PC-3 (cell line): ENCODE results near the gene ST7. TPM values are rescaled to one million over a fixed set of nuclear protein-coding genes. Genes with fewer than 3 reads are reported as not detected.

Source experiments
- ATAC-seq: fragments of 200-7000 bp; cut with Tn5 transposase; 2 replicates; pipeline ENCODE4 v1.9.1; 2020; ENCODE audit warnings: mild to moderate bottlenecking, moderate library complexity
- Bru-seq: library from RNA; stranded (reverse); fragments of 400-500 nt; gene quantifications from one replicate; lab custom pipeline; 2021; lab: Mats Ljungman, UMichigan
- BruChase-seq, 2 experiments: library from RNA; stranded (reverse); fragments of 400-500 nt; gene quantifications; one replicate each; lab custom pipeline; 2021; lab: Mats Ljungman, UMichigan
- BruUV-seq: library from RNA; stranded (reverse); fragments of 400-500 nt; replicated peaks from 2 replicates; lab custom pipeline; 2021; lab: Mats Ljungman, UMichigan
- CTCF ChIA-PET: fragments of 300-600 bp; sonication (Branson Sonifier 250); formaldehyde crosslinking; loops from one replicate; lab custom pipeline; 2022; ENCODE audit warnings: antibody characterized with exemption; lab: Charles Lee
- POLR2A ChIA-PET: fragments of 300-600 bp; sonication (Branson Sonifier 250); formaldehyde crosslinking; loops from one replicate; lab custom pipeline; 2022; ENCODE audit warnings: antibody characterized with exemption; ENCODE audit not compliant: unreplicated experiment; lab: Charles Lee
- DNase-seq: peaks from one replicate; pipeline ENCODE4 v3.0.0-alpha.2; 2015
- H2AFZ ChIP-seq: fragments of 300-600 bp; sonication (generic); 2 replicates; pipeline ENCODE4 v1.6.0; 2016; ENCODE audit warnings: antibody characterized with exemption, low read length
- H3F3A ChIP-seq: fragments of 300-600 bp; sonication (generic); one replicate; pipeline ENCODE4 v1.6.0; 2017; ENCODE audit warnings: antibody characterized with exemption, low read length, control low read depth, mild to moderate bottlenecking; ENCODE audit not compliant: unreplicated experiment
- H3K27ac ChIP-seq: fragments of 300-600 bp; sonication (generic); 2 replicates; pipeline ENCODE4 v1.5.1; 2016; ENCODE audit warnings: mild to moderate bottlenecking, low read length
- H3K27me3 ChIP-seq: fragments of 300-600 bp; sonication (generic); 2 replicates; pipeline ENCODE4 v1.6.1; 2016; ENCODE audit warnings: low read length, mixed read lengths
- H3K36me3 ChIP-seq: fragments of 300-600 bp; sonication (generic); 2 replicates; pipeline ENCODE4 v1.6.1; 2016; ENCODE audit warnings: low read depth, mixed run types, low read length, mixed read lengths
- H3K4me1 ChIP-seq: fragments of 300-600 bp; sonication (generic); 2 replicates; pipeline ENCODE4 v1.5.1; 2016; ENCODE audit warnings: low read length; ENCODE audit not compliant: insufficient read depth
- H3K4me2 ChIP-seq: fragments of 300-600 bp; sonication (generic); 2 replicates; pipeline ENCODE4 v1.6.0; 2016; ENCODE audit warnings: low read length
- H3K4me3 ChIP-seq: fragments of 300-600 bp; sonication (generic); 2 replicates; pipeline ENCODE4 v1.5.1; 2016; ENCODE audit warnings: mild to moderate bottlenecking, low read length, mixed read lengths
- H3K79me2 ChIP-seq: fragments of 300-600 bp; sonication (generic); 2 replicates; pipeline ENCODE4 v1.6.1; 2017; ENCODE audit warnings: low read length, mixed read lengths
- H3K9ac ChIP-seq: fragments of 300-600 bp; sonication (generic); 2 replicates; pipeline ENCODE4 v1.6.0; 2016; ENCODE audit warnings: mild to moderate bottlenecking, low read length
- H3K9me2 ChIP-seq: fragments of 300-600 bp; sonication (generic); replicated peaks from 2 replicates; pipeline ENCODE4 v1.6.1; 2016; ENCODE audit warnings: mixed run types, low read length, mixed read lengths
- H3K9me3 ChIP-seq: fragments of 300-600 bp; sonication (generic); 2 replicates; pipeline ENCODE4 v1.6.1; 2016; ENCODE audit warnings: low read length, mixed read lengths
- H4K20me1 ChIP-seq: fragments of 300-600 bp; sonication (generic); 2 replicates; pipeline ENCODE4 v1.6.1; 2016; ENCODE audit warnings: low read length, mixed read lengths
- CTCF ChIP-seq: fragments of 300-600 bp; sonication (generic); conservative IDR thresholded peaks from 2 replicates; pipeline ENCODE4 v1.5.1; 2017; ENCODE audit warnings: antibody characterized with exemption, low read depth, mild to moderate bottlenecking, low read length
- EZH2 ChIP-seq: fragments of 300-600 bp; sonication (generic); IDR thresholded peaks from one replicate; pipeline ENCODE4 v1.6.1; 2017; ENCODE audit warnings: antibody characterized with exemption, mild to moderate bottlenecking, low read length; ENCODE audit not compliant: unreplicated experiment
- EZH2phosphoT487 ChIP-seq: fragments of 300-600 bp; sonication (generic); IDR thresholded peaks from 2 replicates; pipeline ENCODE4 v1.6.1; 2018; ENCODE audit warnings: mild to moderate bottlenecking, antibody characterized with exemption, low read length, borderline replicate concordance
- intact Hi-C: fragments of 100-400 bp; cut with micrococcal nuclease; formaldehyde crosslinking; loops from 2 replicates; pipeline ENCODE4 v1.9.0; 2023
- long read RNA-seq: library from polyadenylated mRNA; unstranded; transcript quantifications from one replicate; pipeline ENCODE4 v2.0.0, GENCODE V29; 2021; ENCODE audit not compliant: unreplicated experiment
- total RNA-seq: library from RNA; depleted of rRNA; stranded (reverse); fragments of >200 nt; gene quantifications from 2 replicates; pipeline ENCODE4 v1.2.3, GENCODE V29; 2014; rRNA removed

The ST7 gene
- 13.1 and 19.7 TPM in 2 replicates for total RNA-seq
- Bru-seq, nascent RNA: percentile 77 among the genes with signal in this experiment
- BruChase-seq, experiment 1, labeled RNA remaining after a 6-hour chase: percentile 65 among the genes with signal in this experiment
- BruChase-seq, experiment 2, labeled RNA remaining after a 2-hour chase: percentile 74 among the genes with signal in this experiment
- long read RNA-seq, transcript ST7-208 (15 exons, 2,110 nt): minor isoform, 9 of 49 reads
- long read RNA-seq, transcript ST7-202 (16 exons, 2,142 nt): major isoform, 13 of 49 reads
- long read RNA-seq, partial matches to known transcripts: 11 of 49 reads
- long read RNA-seq, other reads (novel, unspliced or antisense): 12 of 49 reads

- Histone ChIP-seq H2AFZ (peak within 1 kb of the TSS; percentile 96), H4K20me1 (no peaks in the 10 kb centered on the region), H3K9me3 (no peaks in the 10 kb centered on the region), H3K9me2 (no peaks in the 10 kb centered on the region), H3K27me3 (no peaks in the 10 kb centered on the region), H3K27ac (peak within 1 kb of the TSS; percentile 79), H3K4me1 (peaks cover 28% of the 10 kb centered on the region), H3K79me2 (peaks cover 45% of the 10 kb centered on the region), H3K36me3 (no peaks in the 10 kb centered on the region), H3F3A (no peaks in the 10 kb centered on the region), H3K4me3 (peak within 1 kb of the TSS; percentile 82), H3K4me2 (peak within 1 kb of the TSS; percentile 98), H3K9ac (peak within 1 kb of the TSS; percentile 92)
- ATAC-seq (peak; percentile 61), DNase-seq (peak; percentile 68)
- BruUV-seq: no TSS peak
- TF ChIP-seq EZH2phosphoT487: no peak
- no peak for TF ChIP-seq EZH2
- no peak for TF ChIP-seq CTCF
- CTCF ChIA-PET: interaction anchor here (0.5 to 1.4 kb wide), 4 partner anchors 23 to 174 kb away, joined by 3 to 6 read pairs (median 3); no protein-coding TSS in a partner anchor
- intact Hi-C loops: no loop called here
- POLR2A ChIA-PET: no interaction called here
Measured at GRCh38 chr7:116953372-116953905, at the start of gene ST7. TSS of gene ST7 (plus strand) at chr7:116953501. CDS start at chr7:116953541, 40 bp downstream.

GRCh38 chr7:116906391-116906790, 46.9 kb upstream of the ST7 start:
- Histone ChIP-seq H3K4me3 (no peak overlapping the region), H3K79me2 (no peaks in the 10 kb centered on the region), H3K36me3 (peaks cover 30% of the 10 kb centered on the region), H3F3A (no peaks in the 10 kb centered on the region), H3K9ac (no peak overlapping the region), H4K20me1 (no peaks in the 10 kb centered on the region), H3K9me3 (no peaks in the 10 kb centered on the region), H3K4me2 (no peak overlapping the region), H3K27ac (no peak overlapping the region), H3K4me1 (no peaks in the 10 kb centered on the region), H2AFZ (no peak overlapping the region), H3K27me3 (no peaks in the 10 kb centered on the region), H3K9me2 (no peaks in the 10 kb centered on the region)
- intact Hi-C loops: no loop called here
- DNase-seq (no peak), ATAC-seq (no peak)
- CTCF ChIA-PET: no interaction called here
- TF ChIP-seq EZH2phosphoT487 (no peak), EZH2 (no peak), CTCF (no peak)
- BruUV-seq: no TSS peak
- POLR2A ChIA-PET: no interaction called here
